VCaP (cell line): ENCODE results near the gene OTUD7B.

Experiments
- H3K27ac ChIP-seq: fragments of 450-650 bp; 2 replicates; pipeline ENCODE4 v1.5.1; 2017
- TF ChIP-seq, protein P1 (sequence below): fragments of 450-650 bp; conservative IDR thresholded peaks from 2 replicates; pipeline ENCODE4 v1.5.1; 2017; ENCODE audit warnings: mild to moderate bottlenecking, moderate library complexity

OTUD7B gene

DNA sequence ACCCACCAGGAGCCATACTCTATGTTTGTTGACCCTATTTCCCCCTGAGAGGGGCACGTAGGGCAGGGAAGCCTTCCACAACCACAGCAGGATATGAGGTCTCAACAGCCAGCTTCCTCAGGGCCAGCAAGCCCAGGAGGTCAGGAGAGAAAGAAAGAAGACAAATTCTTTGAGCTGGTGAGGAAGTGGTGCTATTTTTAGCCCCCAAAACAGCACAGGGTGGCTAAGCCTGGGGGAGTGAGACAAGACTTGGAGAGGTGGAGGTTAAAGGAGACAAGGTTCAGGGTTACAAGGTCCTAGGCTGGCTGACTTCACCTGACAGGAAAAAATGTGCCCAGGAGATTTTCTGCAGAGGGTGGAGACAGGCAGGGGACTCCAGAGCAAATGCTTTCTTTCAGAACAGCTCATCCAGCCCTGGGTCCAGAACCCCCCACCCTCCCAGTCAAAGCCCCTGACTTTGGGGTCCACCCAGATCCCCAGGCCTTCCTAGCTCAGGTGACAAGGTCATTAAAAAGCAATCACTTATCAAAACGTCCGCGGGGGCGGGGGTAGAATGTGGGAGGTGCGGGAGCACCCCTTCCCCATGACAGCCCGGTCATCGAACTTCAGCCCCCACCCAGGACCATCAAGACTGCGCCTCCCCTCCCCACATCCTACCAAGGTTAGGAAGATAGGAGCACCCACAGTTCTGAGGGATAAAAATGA is 94.2 kb downstream of the OTUD7B start:
- H3K27ac ChIP-seq, result no peak overlapping the region

GRCh38 chr1:149915429-149916192 is 94.9 kb downstream of the OTUD7B start:
- TF ChIP-seq, protein P1, sequence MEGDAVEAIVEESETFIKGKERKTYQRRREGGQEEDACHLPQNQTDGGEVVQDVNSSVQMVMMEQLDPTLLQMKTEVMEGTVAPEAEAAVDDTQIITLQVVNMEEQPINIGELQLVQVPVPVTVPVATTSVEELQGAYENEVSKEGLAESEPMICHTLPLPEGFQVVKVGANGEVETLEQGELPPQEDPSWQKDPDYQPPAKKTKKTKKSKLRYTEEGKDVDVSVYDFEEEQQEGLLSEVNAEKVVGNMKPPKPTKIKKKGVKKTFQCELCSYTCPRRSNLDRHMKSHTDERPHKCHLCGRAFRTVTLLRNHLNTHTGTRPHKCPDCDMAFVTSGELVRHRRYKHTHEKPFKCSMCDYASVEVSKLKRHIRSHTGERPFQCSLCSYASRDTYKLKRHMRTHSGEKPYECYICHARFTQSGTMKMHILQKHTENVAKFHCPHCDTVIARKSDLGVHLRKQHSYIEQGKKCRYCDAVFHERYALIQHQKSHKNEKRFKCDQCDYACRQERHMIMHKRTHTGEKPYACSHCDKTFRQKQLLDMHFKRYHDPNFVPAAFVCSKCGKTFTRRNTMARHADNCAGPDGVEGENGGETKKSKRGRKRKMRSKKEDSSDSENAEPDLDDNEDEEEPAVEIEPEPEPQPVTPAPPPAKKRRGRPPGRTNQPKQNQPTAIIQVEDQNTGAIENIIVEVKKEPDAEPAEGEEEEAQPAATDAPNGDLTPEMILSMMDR, result no peak
- H3K27ac ChIP-seq, result no peak overlapping the region

More for the DNA sequence above, 94.2 kb downstream of the OTUD7B start:
- TF ChIP-seq, protein P1, result no peak

DNA sequence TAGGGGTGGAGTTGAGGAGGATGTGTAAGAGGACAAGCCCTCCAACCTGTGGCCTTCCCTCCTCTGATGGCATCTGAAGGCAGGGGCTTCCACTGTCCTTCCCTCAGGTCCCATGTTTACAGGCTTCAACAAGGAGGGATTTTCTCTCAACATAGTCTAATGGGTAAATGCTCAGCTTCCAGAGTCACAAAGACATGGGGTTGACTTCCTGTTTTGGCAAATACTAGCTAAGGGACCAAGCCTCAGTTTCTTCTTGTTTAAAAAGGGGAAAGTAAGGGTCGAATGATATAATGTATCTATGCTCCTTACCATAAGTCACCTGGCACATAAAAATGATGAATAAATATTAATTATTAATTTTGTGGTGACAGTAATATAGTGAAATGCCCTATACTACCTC is 96.0 kb downstream of the OTUD7B start:
- H3K27ac ChIP-seq, result no peak overlapping the region
- TF ChIP-seq, protein P1, result no peak

DNA sequence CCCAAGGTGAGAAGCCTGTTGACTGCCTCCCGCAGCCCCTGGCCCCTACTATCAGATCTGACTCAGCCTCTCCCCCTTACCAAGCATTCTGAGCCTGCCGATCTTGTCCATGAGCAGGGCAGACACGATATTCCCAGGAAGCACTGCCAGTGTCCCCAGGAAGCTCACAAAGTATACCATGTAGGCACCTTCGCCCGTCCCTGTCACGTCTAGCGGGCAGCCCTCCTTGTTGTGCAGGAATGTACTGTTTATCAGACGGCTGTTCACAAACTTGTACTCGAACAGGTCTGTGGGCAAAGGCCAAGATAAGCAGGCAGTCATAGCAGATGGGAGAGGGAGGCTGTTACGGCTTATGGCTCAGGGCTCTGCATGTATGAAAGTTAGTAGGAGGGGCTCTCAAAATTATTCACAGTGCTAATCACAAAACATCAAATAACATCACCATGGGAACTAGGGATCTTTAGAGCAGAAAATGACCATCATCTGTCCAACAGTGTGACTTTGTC is 103.9 kb downstream of the OTUD7B start:
- H3K27ac ChIP-seq, result no peak overlapping the region
- TF ChIP-seq, protein P1, result no peak

GRCh38 chr1:149903836-149904491 is 106.6 kb downstream of the OTUD7B start:
- H3K27ac ChIP-seq, result no peak overlapping the region
- TF ChIP-seq, protein P1, result no peak

DNA sequence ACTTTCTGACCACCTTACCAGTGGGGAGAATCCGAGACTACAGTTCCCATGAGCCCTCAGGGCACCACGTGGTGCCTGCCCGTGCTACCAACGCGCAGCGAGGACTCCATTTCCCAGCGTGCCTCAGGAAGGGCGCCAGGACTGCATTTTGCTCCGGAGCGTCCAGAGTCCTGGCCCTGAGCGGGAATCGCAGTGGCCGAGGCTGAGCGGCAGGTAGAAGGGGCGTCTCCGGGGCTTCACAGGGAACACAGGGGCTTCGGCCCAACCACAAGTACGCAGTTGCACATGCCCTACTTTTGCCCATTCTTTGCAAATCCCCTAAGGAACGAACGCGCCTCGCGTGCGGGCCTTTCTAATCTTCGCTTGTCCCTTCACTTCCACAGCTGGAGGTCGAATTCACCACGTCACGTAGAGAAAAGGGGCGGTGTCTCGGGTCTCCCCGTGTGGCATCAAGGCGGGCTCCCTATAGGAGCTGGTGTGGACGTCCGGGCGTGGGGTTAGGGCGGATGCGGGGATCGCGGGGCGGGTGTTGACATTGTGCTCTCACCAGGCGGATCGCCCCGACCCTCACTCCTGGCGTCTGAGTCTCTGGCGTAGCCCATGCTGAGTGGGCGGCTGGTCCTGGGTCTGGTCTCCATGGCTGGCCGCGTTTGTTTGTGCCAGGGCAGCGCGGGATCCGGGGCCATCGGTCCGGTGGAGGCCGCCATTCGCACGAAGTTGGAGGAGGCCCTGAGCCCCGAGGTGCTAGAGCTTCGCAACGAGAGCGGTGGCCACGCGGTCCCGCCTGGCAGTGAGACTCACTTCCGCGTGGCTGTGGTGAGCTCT is 110.9 kb downstream of the OTUD7B start, which contains the start of gene BOLA1:
Gene BOLA1, plus strand, starts transcription at position 109 of the 825 bp plus-strand sequence. Its CDS starts 492 bp downstream, at position 601.
- TF ChIP-seq, protein P1, result no peak
- H3K27ac ChIP-seq, result peak within 1 kb of the TSS; percentile 60
